ENCODE results near the gene KLK5.

KLK5 gene

GRCh38 chr19:50928831-50929230 lies 24.0 kb downstream of the KLK5 start:
- no peak overlapping the region for H3K27ac ChIP-seq
- H3K79me2 ChIP-seq (ENCODE audit: insufficient read depth, low read depth): no peaks in the 10 kb centered on the region
- no peaks in the 10 kb centered on the region for H3K4me1 ChIP-seq (ENCODE audit: low read depth, poor library complexity, severe bottlenecking)
- no peak overlapping the region for H3K4me3 ChIP-seq (IDR thresholded peaks at IDR 0.05; ENCODE audit: insufficient read depth, low read depth, low read length)
- H3K4me2 ChIP-seq: no peak overlapping the region
- H3K27me3 ChIP-seq (ENCODE audit: insufficient read depth, low read depth): peaks cover 4% of the 10 kb centered on the region; the same call in 1 of the 2 replicates
- no peak overlapping the region for H3K9ac ChIP-seq
- no peaks in the 10 kb centered on the region for H4K20me1 ChIP-seq (ENCODE audit: insufficient read depth)
- no peak for TF ChIP-seq CTCF (conservative IDR thresholded peaks at IDR 0.05; ENCODE audit: low read depth, low read length)
- H3K36me3 ChIP-seq (ENCODE audit: insufficient read depth): no peaks in the 10 kb centered on the region
- no peak overlapping the region for H2AFZ ChIP-seq (ENCODE audit: low read depth)

- Histone ChIP-seq H3K4me1 (ENCODE audit: low read depth, poor library complexity, severe bottlenecking) (no peaks in the 10 kb centered on the region), H3K4me3 (IDR thresholded peaks at IDR 0.05; ENCODE audit: insufficient read depth, low read depth, low read length) (no peak overlapping the region), H4K20me1 (ENCODE audit: insufficient read depth) (no peaks in the 10 kb centered on the region), H3K27ac (no peak overlapping the region), H3K27me3 (ENCODE audit: insufficient read depth, low read depth) (peaks cover 4% of the 10 kb centered on the region; the same call in 1 of the 2 replicates), H3K9ac (no peak overlapping the region), H3K4me2 (no peak overlapping the region), H2AFZ (ENCODE audit: low read depth) (no peak overlapping the region), H3K36me3 (ENCODE audit: insufficient read depth) (no peaks in the 10 kb centered on the region), H3K79me2 (ENCODE audit: insufficient read depth, low read depth) (no peaks in the 10 kb centered on the region)
- TF ChIP-seq CTCF (conservative IDR thresholded peaks at IDR 0.05; ENCODE audit: low read depth, low read length): no peak
Observed at GRCh38 chr19:50926144-50926543, 26.7 kb downstream of the KLK5 start.

- Histone ChIP-seq H3K36me3 (ENCODE audit: insufficient read depth) (no peaks in the 10 kb centered on the region), H3K27ac (no peak overlapping the region), H3K27me3 (ENCODE audit: insufficient read depth, low read depth) (peaks cover 4% of the 10 kb centered on the region; the same call in 1 of the 2 replicates), H3K4me3 (IDR thresholded peaks at IDR 0.05; ENCODE audit: insufficient read depth, low read depth, low read length) (no peak overlapping the region), H2AFZ (ENCODE audit: low read depth) (no peak overlapping the region), H3K9ac (no peak overlapping the region), H4K20me1 (ENCODE audit: insufficient read depth) (no peaks in the 10 kb centered on the region), H3K4me1 (ENCODE audit: low read depth, poor library complexity, severe bottlenecking) (no peaks in the 10 kb centered on the region), H3K4me2 (no peak overlapping the region), H3K79me2 (ENCODE audit: insufficient read depth, low read depth) (no peaks in the 10 kb centered on the region)
- no peak for TF ChIP-seq CTCF (conservative IDR thresholded peaks at IDR 0.05; ENCODE audit: low read depth, low read length)
Observed at GRCh38 chr19:50925734-50926133, 27.1 kb downstream of the KLK5 start.

- H3K79me2 ChIP-seq (ENCODE audit: insufficient read depth, low read depth): no peaks in the 10 kb centered on the region
Observed at GRCh38 chr19:50924586-50924985, 28.3 kb downstream of the KLK5 start.

More at GRCh38 chr19:50924586-50924985, 28.3 kb downstream of the KLK5 start:
- H3K4me3 ChIP-seq (IDR thresholded peaks at IDR 0.05; ENCODE audit: insufficient read depth, low read depth, low read length): no peak overlapping the region
- no peaks in the 10 kb centered on the region for H3K36me3 ChIP-seq (ENCODE audit: insufficient read depth)
- H3K27me3 ChIP-seq (ENCODE audit: insufficient read depth, low read depth): peaks cover 6% of the 10 kb centered on the region; the same call in 1 of the 2 replicates
- no peak overlapping the region for H3K4me2 ChIP-seq
- no peaks in the 10 kb centered on the region for H3K4me1 ChIP-seq (ENCODE audit: low read depth, poor library complexity, severe bottlenecking)
- no peak for TF ChIP-seq CTCF (conservative IDR thresholded peaks at IDR 0.05; ENCODE audit: low read depth, low read length)
- H3K9ac ChIP-seq: no peak overlapping the region
- no peaks in the 10 kb centered on the region for H4K20me1 ChIP-seq (ENCODE audit: insufficient read depth)
- H3K27ac ChIP-seq: no peak overlapping the region
- no peak overlapping the region for H2AFZ ChIP-seq (ENCODE audit: low read depth)

Measured in KMS-11 (cell line).